ENCODE results near the gene OPCML.

Gene OPCML

GRCh38 chr11:133206313-133207005 is 325.8 kb downstream of the OPCML start:
- no peak overlapping the region for H3K9ac ChIP-seq (ENCODE audit: low read depth, low read length)
- H3K9me3 ChIP-seq (ENCODE audit: control insufficient read depth, insufficient read depth, low read length), result no peaks in the 10 kb centered on the region
- H3K4me1 ChIP-seq (ENCODE audit: insufficient read depth, low read length), result no peaks in the 10 kb centered on the region
- H3K36me3 ChIP-seq (ENCODE audit: insufficient read depth, low read length), result no peaks in the 10 kb centered on the region

DNA sequence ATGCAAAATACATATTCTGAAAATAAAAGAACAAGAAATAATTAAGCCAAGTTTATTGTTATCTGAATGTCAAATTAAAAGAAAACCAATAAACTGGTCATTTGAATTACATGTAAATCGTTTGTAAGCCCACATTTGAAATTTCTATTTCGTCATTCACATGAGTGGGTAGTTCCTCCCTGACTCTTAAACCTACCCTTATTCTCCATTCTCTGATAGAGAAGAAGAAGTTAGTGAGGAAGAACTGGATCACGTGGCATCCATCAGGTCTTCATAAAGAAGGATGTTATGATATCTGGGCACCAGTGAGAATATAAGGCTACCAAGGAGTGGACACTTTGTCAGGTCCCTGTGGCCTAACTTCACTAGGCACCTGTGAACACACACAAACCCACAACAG is 328.1 kb downstream of the OPCML start:
- no peaks in the 10 kb centered on the region for H3K9me3 ChIP-seq (ENCODE audit: control insufficient read depth, insufficient read depth, low read length)
- H3K4me1 ChIP-seq (ENCODE audit: insufficient read depth, low read length), result no peaks in the 10 kb centered on the region
- no peak overlapping the region for H3K9ac ChIP-seq (ENCODE audit: low read depth, low read length)
- H3K36me3 ChIP-seq (ENCODE audit: insufficient read depth, low read length), result no peaks in the 10 kb centered on the region

DNA sequence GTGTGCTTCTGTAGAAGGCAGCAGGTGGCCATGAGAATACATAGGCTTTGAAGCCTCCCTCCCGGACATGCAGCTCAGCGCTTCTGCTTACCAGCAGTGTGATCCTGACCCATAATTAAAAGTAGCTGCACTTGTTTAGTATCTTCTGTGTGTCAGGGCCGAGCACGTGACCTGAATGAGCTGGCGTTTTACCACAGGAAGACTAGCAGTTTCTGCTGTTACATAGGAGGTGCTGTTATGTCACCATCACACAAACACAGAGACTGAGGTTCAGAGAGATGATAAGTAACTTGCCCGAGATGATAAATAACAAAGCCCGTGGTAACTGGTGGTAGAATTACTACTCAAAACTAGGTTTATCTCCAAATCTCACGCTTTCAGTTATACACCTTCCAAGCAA is 329.5 kb downstream of the OPCML start:
- H3K9me3 ChIP-seq (ENCODE audit: control insufficient read depth, insufficient read depth, low read length), result no peaks in the 10 kb centered on the region
- no peaks in the 10 kb centered on the region for H3K36me3 ChIP-seq (ENCODE audit: insufficient read depth, low read length)
- no peaks in the 10 kb centered on the region for H3K4me1 ChIP-seq (ENCODE audit: insufficient read depth, low read length)
- no peak overlapping the region for H3K9ac ChIP-seq (ENCODE audit: low read depth, low read length)

GRCh38 chr11:133198438-133198837 is 333.9 kb downstream of the OPCML start:
- H3K9me3 ChIP-seq (ENCODE audit: control insufficient read depth, insufficient read depth, low read length), result no peaks in the 10 kb centered on the region
- no peaks in the 10 kb centered on the region for H3K36me3 ChIP-seq (ENCODE audit: insufficient read depth, low read length)
- no peak overlapping the region for H3K9ac ChIP-seq (ENCODE audit: low read depth, low read length)
- H3K4me1 ChIP-seq (ENCODE audit: insufficient read depth, low read length), result 0 out of 2 replicates have a peak, but pooled peaks cover 2% of the 10 kb centered on the region

- H3K4me1 ChIP-seq (ENCODE audit: insufficient read depth, low read length), result 0 out of 2 replicates have a peak, but pooled peaks cover 2% of the 10 kb centered on the region
- H3K9ac ChIP-seq (ENCODE audit: low read depth, low read length), result no peak overlapping the region
- H3K36me3 ChIP-seq (ENCODE audit: insufficient read depth, low read length), result no peaks in the 10 kb centered on the region
- H3K9me3 ChIP-seq (ENCODE audit: control insufficient read depth, insufficient read depth, low read length), result no peaks in the 10 kb centered on the region
Observed at GRCh38 chr11:133197425-133197824, 334.9 kb downstream of the OPCML start.

- no peaks in the 10 kb centered on the region for H3K36me3 ChIP-seq (ENCODE audit: insufficient read depth, low read length)
- no peak overlapping the region for H3K9ac ChIP-seq (ENCODE audit: low read depth, low read length)
Observed at GRCh38 chr11:133191931-133192330, 340.4 kb downstream of the OPCML start.

DNA sequence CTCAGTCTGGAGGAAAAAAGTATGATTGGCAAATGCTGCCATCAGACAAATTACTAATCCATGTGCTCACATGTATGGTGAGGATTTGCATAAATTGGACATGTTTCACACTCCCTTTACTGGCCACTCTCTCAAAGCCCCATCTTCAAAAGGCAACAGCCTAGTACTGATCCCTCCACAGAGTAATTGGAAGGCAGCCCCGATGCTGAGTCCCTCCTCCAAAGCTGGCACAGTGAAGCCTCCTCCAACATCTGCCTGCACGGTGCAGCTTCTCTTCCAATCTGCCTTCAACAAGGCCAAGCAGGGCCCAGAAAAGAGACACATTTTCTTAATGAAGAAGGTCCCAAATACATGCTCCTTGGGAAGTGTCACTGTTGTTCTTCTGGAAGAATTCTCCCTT is 350.6 kb downstream of the OPCML start:
- Histone ChIP-seq H3K9me3 (ENCODE audit: control insufficient read depth, insufficient read depth, low read length) (no peaks in the 10 kb centered on the region), H3K9ac (ENCODE audit: low read depth, low read length) (no peak overlapping the region), H3K4me1 (ENCODE audit: insufficient read depth, low read length) (no peaks in the 10 kb centered on the region), H3K36me3 (ENCODE audit: insufficient read depth, low read length) (no peaks in the 10 kb centered on the region)

More at GRCh38 chr11:133191931-133192330, 340.4 kb downstream of the OPCML start:
- H3K4me1 ChIP-seq (ENCODE audit: insufficient read depth, low read length), result no peaks in the 10 kb centered on the region
- H3K9me3 ChIP-seq (ENCODE audit: control insufficient read depth, insufficient read depth, low read length), result no peaks in the 10 kb centered on the region

GRCh38 chr11:133181066-133181465 is 351.2 kb downstream of the OPCML start:
- Histone ChIP-seq H3K36me3 (ENCODE audit: insufficient read depth, low read length) (no peaks in the 10 kb centered on the region), H3K9me3 (ENCODE audit: control insufficient read depth, insufficient read depth, low read length) (no peaks in the 10 kb centered on the region), H3K9ac (ENCODE audit: low read depth, low read length) (no peak overlapping the region), H3K4me1 (ENCODE audit: insufficient read depth, low read length) (no peaks in the 10 kb centered on the region)

DNA sequence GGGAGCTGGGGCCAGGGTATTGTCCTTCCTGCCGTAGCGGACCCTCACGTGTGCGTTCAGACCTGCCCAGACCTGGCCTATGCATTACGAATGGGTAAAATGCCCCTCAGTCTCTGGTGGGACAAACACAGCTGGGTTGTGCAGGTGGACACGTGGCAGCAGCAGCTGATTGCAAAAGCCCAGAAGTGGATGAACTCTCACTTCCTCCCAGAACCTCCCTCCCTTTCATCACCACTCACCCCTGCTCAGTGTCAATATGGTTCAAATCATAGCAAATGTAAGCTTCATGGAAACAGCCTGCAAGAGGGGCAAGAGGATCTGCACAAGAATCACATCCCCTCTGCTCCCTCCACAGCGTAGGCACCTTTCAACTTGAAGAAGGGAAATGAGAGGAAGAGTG is 352.1 kb downstream of the OPCML start:
- H3K9me3 ChIP-seq (ENCODE audit: control insufficient read depth, insufficient read depth, low read length), result no peaks in the 10 kb centered on the region
- H3K9ac ChIP-seq (ENCODE audit: low read depth, low read length), result no peak overlapping the region
- H3K4me1 ChIP-seq (ENCODE audit: insufficient read depth, low read length), result no peaks in the 10 kb centered on the region
- H3K36me3 ChIP-seq (ENCODE audit: insufficient read depth, low read length), result no peaks in the 10 kb centered on the region

DNA sequence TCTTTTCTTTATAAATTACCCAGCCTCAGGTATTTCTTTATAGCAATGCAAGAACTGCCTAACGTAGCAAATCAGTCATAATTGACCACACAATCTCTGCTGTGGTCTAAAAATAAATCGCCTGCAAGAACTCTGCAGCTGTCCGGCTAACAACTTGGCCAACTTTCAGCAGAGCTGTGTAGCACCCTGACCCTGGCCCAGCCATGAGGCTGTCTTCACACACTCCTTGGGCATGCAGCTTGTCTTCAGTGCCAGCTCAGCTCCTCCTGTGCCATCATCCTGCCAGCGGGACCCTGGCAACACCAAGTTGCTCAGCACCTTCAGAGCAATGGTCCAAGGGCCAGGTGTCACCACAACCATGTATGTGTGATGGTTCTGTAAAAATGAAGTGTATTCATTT is 355.6 kb downstream of the OPCML start:
- Histone ChIP-seq H3K9me3 (ENCODE audit: control insufficient read depth, insufficient read depth, low read length) (no peaks in the 10 kb centered on the region; the same call in 1 of the 2 replicates), H3K9ac (ENCODE audit: low read depth, low read length) (no peak overlapping the region), H3K36me3 (ENCODE audit: insufficient read depth, low read length) (no peaks in the 10 kb centered on the region), H3K4me1 (ENCODE audit: insufficient read depth, low read length) (no peaks in the 10 kb centered on the region)

GRCh38 chr11:133175103-133175502 is 357.2 kb downstream of the OPCML start:
- Histone ChIP-seq H3K36me3 (ENCODE audit: insufficient read depth, low read length) (no peaks in the 10 kb centered on the region), H3K4me1 (ENCODE audit: insufficient read depth, low read length) (no peaks in the 10 kb centered on the region), H3K9me3 (ENCODE audit: control insufficient read depth, insufficient read depth, low read length) (no peaks in the 10 kb centered on the region; the same call in 1 of the 2 replicates), H3K9ac (ENCODE audit: low read depth, low read length) (no peak overlapping the region)

- H3K4me1 ChIP-seq (ENCODE audit: insufficient read depth, low read length), result no peaks in the 10 kb centered on the region
- no peaks in the 10 kb centered on the region for H3K36me3 ChIP-seq (ENCODE audit: insufficient read depth, low read length)
- no peaks in the 10 kb centered on the region; the same call in 1 of the 2 replicates for H3K9me3 ChIP-seq (ENCODE audit: control insufficient read depth, insufficient read depth, low read length)
- H3K9ac ChIP-seq (ENCODE audit: low read depth, low read length), result no peak overlapping the region
Observed at GRCh38 chr11:133173810-133174412, 358.4 kb downstream of the OPCML start.

GRCh38 chr11:133172349-133172748 is 360.0 kb downstream of the OPCML start:
- Histone ChIP-seq H3K9ac (ENCODE audit: low read depth, low read length) (no peak overlapping the region), H3K4me1 (ENCODE audit: insufficient read depth, low read length) (no peaks in the 10 kb centered on the region), H3K9me3 (ENCODE audit: control insufficient read depth, insufficient read depth, low read length) (no peaks in the 10 kb centered on the region; the same call in 1 of the 2 replicates), H3K36me3 (ENCODE audit: insufficient read depth, low read length) (no peaks in the 10 kb centered on the region)

DNA sequence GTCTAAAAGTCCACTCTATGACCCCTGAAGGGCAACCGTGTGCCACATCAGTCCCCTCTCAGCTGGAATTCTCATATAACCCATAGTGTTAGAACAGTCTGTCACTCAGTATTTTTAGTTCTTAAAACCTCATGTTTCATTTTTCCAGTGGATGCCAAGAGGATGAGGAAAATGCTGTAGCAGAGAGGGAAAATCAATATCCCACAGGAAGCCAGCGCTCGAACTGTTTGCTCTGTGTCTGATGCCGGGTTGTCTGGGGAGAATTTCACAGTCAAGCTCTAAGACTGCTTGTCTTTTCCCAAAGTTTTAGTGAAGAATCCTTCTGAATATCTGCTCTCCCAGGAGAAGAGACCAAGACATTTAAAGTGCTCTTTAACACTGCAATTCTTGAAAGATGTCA is 360.9 kb downstream of the OPCML start:
- Histone ChIP-seq H3K9me3 (ENCODE audit: control insufficient read depth, insufficient read depth, low read length) (no peaks in the 10 kb centered on the region; the same call in 1 of the 2 replicates), H3K9ac (ENCODE audit: low read depth, low read length) (no peak overlapping the region), H3K4me1 (ENCODE audit: insufficient read depth, low read length) (no peaks in the 10 kb centered on the region)

GRCh38 chr11:133168016-133168415 is 364.3 kb downstream of the OPCML start:
- no peaks in the 10 kb centered on the region for H3K36me3 ChIP-seq (ENCODE audit: insufficient read depth, low read length)
- no peak overlapping the region for H3K9ac ChIP-seq (ENCODE audit: low read depth, low read length)
- H3K4me1 ChIP-seq (ENCODE audit: insufficient read depth, low read length), result peaks cover 9% of the 10 kb centered on the region; the same call in 1 of the 2 replicates
- no peaks in the 10 kb centered on the region for H3K9me3 ChIP-seq (ENCODE audit: control insufficient read depth, insufficient read depth, low read length)

More for the DNA sequence above, 360.9 kb downstream of the OPCML start:
- H3K36me3 ChIP-seq (ENCODE audit: insufficient read depth, low read length), result no peaks in the 10 kb centered on the region
